B cell (primary cell): ENCODE data around the gene DDX10.

Experiments used
- CTCF ChIP-seq: fragments of 200-600 bp; IDR thresholded peaks from one replicate; pipeline ENCODE4 v1.8.0; 2022; ENCODE audit warnings: antibody characterized with exemption, mild to moderate bottlenecking
- EZH2 ChIP-seq: IDR thresholded peaks from 2 replicates; pipeline ENCODE4 v1.6.1; 2012; ENCODE audit warnings: borderline replicate concordance, low read depth, mild to moderate bottlenecking, moderate library complexity, low read length; ENCODE audit not compliant: insufficient read depth, poor library complexity, severe bottlenecking

- TF ChIP-seq CTCF, result no peak
- no peak for TF ChIP-seq EZH2
Measured at GRCh38 chr11:108914211-108914610, 249.3 kb downstream of the DDX10 start.
